ENCODE data around the gene REEP3. TPM values are rescaled to one million over a fixed set of nuclear protein-coding genes. Genes with fewer than 3 reads are reported as not detected.
A peak's percentile ranks its signal among the peaks of the same experiment; 100 is the strongest.
"Not testable (repeated sequence)": the region's sequence is repeated elsewhere in the genome, so short reads cannot be mapped to it uniquely, and the experiment has no call there.

Gene REEP3
- total and polyA plus RNA-seq, 8 donors: 7.3 to 90.4 (median 30.3) TPM

GRCh38 chr10:63489838-63490237, 31.4 kb upstream of the REEP3 start:
- DNase-seq: no peak
- intact Hi-C loops (cut with DNase I; ENCODE audit: low total_unique reads): no loop called here
- Histone ChIP-seq H3K4me3 (no peak overlapping the region), H3K27ac (no peak overlapping the region), H3K9me3 (no peaks in the 10 kb centered on the region), H3K4me1 (peaks cover 0 to 53% (median 25%) of the 10 kb centered on the region in 4 donors), H3K36me3 (no peaks in the 10 kb centered on the region), H3K27me3 (no peaks in the 10 kb centered on the region)
- WGBS, 5 donors: 92 to 99% (median 94%) methylated on average over 3 of the region's 3 CpGs
- TF ChIP-seq EP300 (IDR thresholded peaks at IDR 0.05): no peak
- no peak for TF ChIP-seq CTCF (IDR thresholded peaks at IDR 0.05)
- TF ChIP-seq POLR2A (IDR thresholded peaks at IDR 0.05): no peak
- no peak for TF ChIP-seq POLR2AphosphoS5 (IDR thresholded peaks at IDR 0.05)

GRCh38 chr10:63491588-63492316, 29.4 kb upstream of the REEP3 start:
- H3K4me1 ChIP-seq: peaks cover 0 to 44% (median 17%) of the 10 kb centered on the region in 4 donors
- WGBS, 5 donors: 67 to 92% (median 77%) methylated on average over 8 of the region's 8 CpGs
- H3K4me3 ChIP-seq: no peak overlapping the region
- H3K36me3 ChIP-seq: peaks cover 0 to 5% (median 0%) of the 10 kb centered on the region in 4 donors
- intact Hi-C loops (cut with DNase I; ENCODE audit: low total_unique reads): no loop called here
- H3K9me3 ChIP-seq: no peaks in the 10 kb centered on the region
- DNase-seq: peak in 1 of 2 donors; percentile 78
- no peaks in the 10 kb centered on the region for H3K27me3 ChIP-seq
- H3K27ac ChIP-seq: peak overlapping the region in 4 of 5 donors; percentile 55 to 69 (median 60)
- TF ChIP-seq POLR2AphosphoS5 (IDR thresholded peaks at IDR 0.05) (peak in 1 of 3 donors; percentile 16), CTCF (IDR thresholded peaks at IDR 0.05) (no peak), EP300 (IDR thresholded peaks at IDR 0.05) (no peak)

GRCh38 chr10:63492317-63492690, 28.9 kb upstream of the REEP3 start:
- H3K27me3 ChIP-seq; H3K36me3 ChIP-seq; intact Hi-C loops (cut with DNase I; ENCODE audit: low total_unique reads); H3K4me3 ChIP-seq; DNase-seq; H3K9me3 ChIP-seq: not testable (repeated sequence)
- H3K27ac ChIP-seq: peak overlapping the region in 4 of 5 donors; percentile 55 to 69 (median 60)
- WGBS, 5 donors: 74 to 85% (median 79%) methylated on average over 6 of the region's 6 CpGs
- H3K4me1 ChIP-seq: peaks cover 0 to 38% (median 17%) of the 10 kb centered on the region in 4 donors

- Histone ChIP-seq H3K4me3 (no peak overlapping the region), H3K4me1 (peaks cover 0 to 31% (median 12%) of the 10 kb centered on the region in 4 donors), H3K27me3 (no peaks in the 10 kb centered on the region), H3K36me3 (peaks cover 0 to 5% (median 0%) of the 10 kb centered on the region in 4 donors), H3K27ac (no peak overlapping the region), H3K9me3 (no peaks in the 10 kb centered on the region)
- intact Hi-C loops (cut with DNase I; ENCODE audit: low total_unique reads): no loop called here
- no peak for DNase-seq
- 83 to 98% (median 95%) methylated on average over 4 of the region's 4 CpGs for WGBS, 5 donors
- TF ChIP-seq POLR2A (IDR thresholded peaks at IDR 0.05): no peak
These were observed 28.2 kb upstream of the REEP3 start for GRCh38 chr10:63493004-63493403.

GRCh38 chr10:63494951-63495350, 26.2 kb upstream of the REEP3 start:
- H3K27me3 ChIP-seq: no peaks in the 10 kb centered on the region
- peaks cover 0 to 25% (median 8%) of the 10 kb centered on the region in 4 donors for H3K4me1 ChIP-seq
- DNase-seq: no peak
- H3K36me3 ChIP-seq: peaks cover 0 to 5% (median 0%) of the 10 kb centered on the region in 4 donors
- H3K9me3 ChIP-seq: no peaks in the 10 kb centered on the region
- no peak overlapping the region for H3K4me3 ChIP-seq
- 95 to 98% (median 96%) methylated on average over 2 of the region's 2 CpGs for WGBS, 5 donors
- TF ChIP-seq POLR2AphosphoS5 (IDR thresholded peaks at IDR 0.05) (no peak), CTCF (IDR thresholded peaks at IDR 0.05) (no peak), EP300 (IDR thresholded peaks at IDR 0.05) (no peak), POLR2A (IDR thresholded peaks at IDR 0.05) (no peak)
- intact Hi-C loops (cut with DNase I; ENCODE audit: low total_unique reads): no loop called here
- H3K27ac ChIP-seq: no peak overlapping the region
